Upper lobe of left lung (tissue), 6 donors: ENCODE data around the gene KLK5. TPM values are rescaled to one million over a fixed set of nuclear protein-coding genes. Genes with fewer than 3 reads are reported as not detected.

Experiments
- ATAC-seq, 2 donors: fragments of 200-7000 bp; cut with Tn5 transposase; one replicate each; pipeline ENCODE4 v1.9.1; 2022; ENCODE audit warnings: mild to moderate bottlenecking in 2 of 2, moderate library complexity in 2 of 2; ENCODE audit not compliant: low FRiP score in 2 of 2
- DNase-seq, 2 donors: peaks; one replicate each; pipeline ENCODE4 v3.0.0-alpha.2; 2019 to 2020
- H3K27ac ChIP-seq, 4 donors: fragments of 200-600 bp; sonication (generic); one replicate each; pipeline ENCODE4 v1.5.1; 2016 to 2019
- H3K27me3 ChIP-seq, 4 donors: fragments of 200-600 bp; sonication (generic); one replicate each; pipeline ENCODE4 v1.5.1; 2017 to 2019
- H3K36me3 ChIP-seq, 4 donors: fragments of 200-600 bp; sonication (generic); one replicate each; pipeline ENCODE4 v1.5.1; 2016 to 2019
- H3K4me1 ChIP-seq, 4 donors: fragments of 200-600 bp; sonication (generic); one replicate each; pipeline ENCODE4 v1.5.1; 2018 to 2019
- H3K4me3 ChIP-seq, 4 donors: fragments of 200-600 bp; sonication (generic); one replicate each; pipeline ENCODE4 v1.5.1; 2017 to 2019; ENCODE audit warnings: mild to moderate bottlenecking in 2 of 4, moderate library complexity in 1 of 4
- H3K9me3 ChIP-seq, 4 donors: fragments of 200-600 bp; sonication (generic); one replicate each; pipeline ENCODE4 v1.5.1; 2018 to 2019
- CTCF ChIP-seq, 6 experiments: fragments of 450-650 bp in 4 of 6; fragments of 200-600 bp in 2 of 6; sonication (generic) in 2 of 6; IDR thresholded peaks; one replicate each; pipeline ENCODE4 v1.5.1; 2016 to 2019; ENCODE audit warnings: antibody characterized with exemption in 6 of 6
- EP300 ChIP-seq, 4 donors: sonication (generic); formaldehyde crosslinking; IDR thresholded peaks; one replicate each; pipeline ENCODE4 v1.5.1; 2017; ENCODE audit warnings: antibody characterized with exemption in 4 of 4, control low read depth in 2 of 4
- POLR2A ChIP-seq, 4 donors: fragments of 450-650 bp; IDR thresholded peaks; one replicate each; pipeline ENCODE4 v1.5.1; 2016 to 2017; ENCODE audit warnings: antibody characterized with exemption in 4 of 4, mild to moderate bottlenecking in 2 of 4
- POLR2AphosphoS5 ChIP-seq, 2 donors: sonication (generic); formaldehyde crosslinking; IDR thresholded peaks; one replicate each; pipeline ENCODE4 v1.5.1; 2017; ENCODE audit warnings: antibody characterized with exemption in 2 of 2
- WGBS, 2 donors: methylation state at CpG; one replicate each; pipeline ENCODE4 v1.1.5; 2017 to 2018; 5-methylcytosine and 5-hydroxymethylcytosine counted together
- total RNA-seq, 6 donors: library from RNA; depleted of rRNA in 4 of 6; stranded (reverse); fragments of >200 nt in 4 of 6; gene quantifications; one replicate each; pipeline versions ENCODE4 v1.1.0 to v1.2.1, GENCODE V29; 2016 to 2021
- donor health status: DM: no; HTN: no; CAD: no; lungs with moderate emphysema.
- donor health status: DM: no; HTN: yes; CAD: no; lungs with severe emphysema.

Gene KLK5
- total RNA-seq, 6 donors from 2014 or later: 0.74 TPM; not detected in 5

- Histone ChIP-seq H3K36me3 (no peaks in the 10 kb centered on the region), H3K27ac (no peak overlapping the region), H3K4me3 (no peak overlapping the region), H3K9me3 (no peaks in the 10 kb centered on the region), H3K4me1 (peaks cover 0 to 9% (median 6%) of the 10 kb centered on the region in 4 donors), H3K27me3 (peaks cover 0 to 30% (median 12%) of the 10 kb centered on the region in 4 donors)
- TF ChIP-seq EP300 (IDR thresholded peaks at IDR 0.05): no peak
- no peak for TF ChIP-seq CTCF (IDR thresholded peaks at IDR 0.05)
- no peak for TF ChIP-seq POLR2A (IDR thresholded peaks at IDR 0.05)
- no peak for TF ChIP-seq POLR2AphosphoS5 (IDR thresholded peaks at IDR 0.05)
- WGBS, 2 donors: 9 to 12% methylated on average over 23 to 28 of the region's 29 CpGs
- ATAC-seq (peak in 1 of 2 donors; percentile 43), DNase-seq (no peak)
Observed at GRCh38 chr19:50912727-50913716, 39.8 kb downstream of the KLK5 start.

- DNase-seq (peak in 1 of 2 donors; percentile 37), ATAC-seq (no peak)
- Histone ChIP-seq H3K4me1 (peaks cover 0 to 9% (median 6%) of the 10 kb centered on the region in 4 donors), H3K9me3 (no peaks in the 10 kb centered on the region), H3K4me3 (no peak overlapping the region), H3K27ac (no peak overlapping the region), H3K27me3 (peaks cover 0 to 30% (median 12%) of the 10 kb centered on the region in 4 donors), H3K36me3 (no peaks in the 10 kb centered on the region)
- TF ChIP-seq POLR2A (IDR thresholded peaks at IDR 0.05) (no peak), EP300 (IDR thresholded peaks at IDR 0.05) (no peak), POLR2AphosphoS5 (IDR thresholded peaks at IDR 0.05) (no peak), CTCF (IDR thresholded peaks at IDR 0.05) (no peak)
- WGBS, 2 donors: 11 to 17% methylated on average over 21 of the region's 21 CpGs
Observed at GRCh38 chr19:50912102-50912599, 40.7 kb downstream of the KLK5 start.

- no peaks in the 10 kb centered on the region for H3K36me3 ChIP-seq
- no peaks in the 10 kb centered on the region for H3K9me3 ChIP-seq
- no peak for TF ChIP-seq CTCF (IDR thresholded peaks at IDR 0.05)
- no peak for TF ChIP-seq POLR2AphosphoS5 (IDR thresholded peaks at IDR 0.05)
- TF ChIP-seq POLR2A (IDR thresholded peaks at IDR 0.05): no peak
- H3K27me3 ChIP-seq: peaks cover 0 to 30% (median 12%) of the 10 kb centered on the region in 4 donors
- no peak within 1 kb of the TSS for H3K4me3 ChIP-seq
- DNase-seq: no peak
- WGBS, 2 donors: 57 to 62% methylated on average over 9 of the region's 9 CpGs
- H3K27ac ChIP-seq: no peak within 1 kb of the TSS
- peak in 1 of 2 donors; percentile 25 for ATAC-seq
- peaks cover 0 to 9% (median 6%) of the 10 kb centered on the region in 4 donors for H3K4me1 ChIP-seq
Observed at GRCh38 chr19:50911206-50912101, 41.4 kb downstream of the KLK5 start, which contains the start of gene KLK4. Gene KLK4 (minus strand): TSS chr19:50911395. CDS start chr19:50910738, 657 bp downstream.

- Histone ChIP-seq H3K27ac (no peak overlapping the region), H3K27me3 (peaks cover 0 to 30% (median 12%) of the 10 kb centered on the region in 4 donors), H3K4me3 (no peak overlapping the region), H3K4me1 (peaks cover 0 to 9% (median 6%) of the 10 kb centered on the region in 4 donors), H3K36me3 (no peaks in the 10 kb centered on the region), H3K9me3 (no peaks in the 10 kb centered on the region)
- TF ChIP-seq EP300 (IDR thresholded peaks at IDR 0.05) (no peak), CTCF (IDR thresholded peaks at IDR 0.05) (no peak), POLR2A (IDR thresholded peaks at IDR 0.05) (no peak), POLR2AphosphoS5 (IDR thresholded peaks at IDR 0.05) (no peak)
- no peak for DNase-seq
- no peak for ATAC-seq
- WGBS, 2 donors: 51 to 52% methylated on average over 4 of the region's 4 CpGs
Observed at GRCh38 chr19:50910722-50911121, 42.1 kb downstream of the KLK5 start.
